ENCODE results near the gene SULT2B1.
"Not testable (repeated sequence)": the region's sequence is repeated elsewhere in the genome, so short reads cannot be mapped to it uniquely, and the experiment has no call there.

Gene SULT2B1

DNA sequence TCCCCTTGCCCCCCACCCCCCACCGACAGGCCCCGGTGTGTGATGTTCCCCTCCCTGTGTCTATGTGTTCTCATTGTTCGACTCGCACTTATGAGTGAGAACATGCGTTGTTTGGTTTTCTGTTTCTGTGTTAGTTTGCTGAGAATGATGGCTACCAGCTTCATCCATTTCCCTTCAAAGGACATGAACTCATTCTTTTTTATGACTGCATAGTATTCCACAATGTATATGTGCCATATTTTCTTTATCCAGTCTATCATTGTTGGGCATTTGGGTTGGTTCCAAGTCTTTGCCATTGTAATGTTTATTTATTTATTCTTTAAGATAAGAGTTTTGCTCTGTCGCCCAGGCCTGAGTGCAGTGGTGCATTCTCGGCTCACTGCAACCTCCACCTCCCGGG is 13.9 kb upstream of the SULT2B1 start:
- not testable (repeated sequence) for H3K27me3 Mint-ChIP-seq; H3K27ac Mint-ChIP-seq (ENCODE audit: low read depth); H3K36me3 Mint-ChIP-seq (ENCODE audit: insufficient read depth); H3K4me3 Mint-ChIP-seq; DNase-seq (ENCODE audit: low spot score in 2 of 2); H3K4me1 Mint-ChIP-seq; ATAC-seq (replicated peaks; ENCODE audit: extremely low read depth, poor library complexity, severe bottlenecking); H3K9me3 Mint-ChIP-seq

DNA sequence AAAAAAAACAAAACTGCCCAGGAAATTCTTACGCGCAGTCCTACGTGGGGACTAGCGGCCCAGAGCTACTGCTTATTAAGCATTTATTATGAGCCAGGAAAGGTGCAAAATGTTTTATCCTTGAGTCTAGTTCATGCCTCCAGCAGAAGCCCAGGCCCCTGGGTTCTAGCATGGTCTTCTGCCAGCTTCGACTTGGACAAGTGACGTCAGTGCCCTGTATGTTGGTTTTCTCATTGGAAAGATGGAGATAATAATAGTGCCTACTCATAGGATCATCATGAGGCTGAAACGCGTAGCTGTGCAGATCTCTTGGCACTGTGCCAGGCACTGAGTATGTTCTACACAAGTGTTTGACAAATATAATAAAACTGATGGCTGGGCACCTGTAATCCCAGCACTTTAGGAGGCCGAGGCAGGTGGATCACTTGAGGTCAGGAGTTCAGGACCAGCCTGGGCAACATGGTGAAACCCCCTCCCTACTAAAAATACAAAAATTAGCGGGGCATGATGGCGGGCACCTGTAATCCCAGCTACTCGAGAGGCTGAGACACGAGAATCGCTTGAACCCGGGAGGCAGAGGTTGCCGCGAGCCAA is 12.4 kb upstream of the SULT2B1 start:
- DNase-seq (ENCODE audit: low spot score in 2 of 2) (no peak), ATAC-seq (replicated peaks; ENCODE audit: extremely low read depth, poor library complexity, severe bottlenecking) (no peak)
- no peaks in the 10 kb centered on the region for H3K9me3 Mint-ChIP-seq
- H3K4me3 Mint-ChIP-seq, result no peak overlapping the region
- H3K27ac Mint-ChIP-seq (ENCODE audit: low read depth), result no peak overlapping the region
- no peaks in the 10 kb centered on the region for H3K27me3 Mint-ChIP-seq
- H3K4me1 Mint-ChIP-seq, result no peaks in the 10 kb centered on the region
- no peaks in the 10 kb centered on the region for H3K36me3 Mint-ChIP-seq (ENCODE audit: insufficient read depth)

DNA sequence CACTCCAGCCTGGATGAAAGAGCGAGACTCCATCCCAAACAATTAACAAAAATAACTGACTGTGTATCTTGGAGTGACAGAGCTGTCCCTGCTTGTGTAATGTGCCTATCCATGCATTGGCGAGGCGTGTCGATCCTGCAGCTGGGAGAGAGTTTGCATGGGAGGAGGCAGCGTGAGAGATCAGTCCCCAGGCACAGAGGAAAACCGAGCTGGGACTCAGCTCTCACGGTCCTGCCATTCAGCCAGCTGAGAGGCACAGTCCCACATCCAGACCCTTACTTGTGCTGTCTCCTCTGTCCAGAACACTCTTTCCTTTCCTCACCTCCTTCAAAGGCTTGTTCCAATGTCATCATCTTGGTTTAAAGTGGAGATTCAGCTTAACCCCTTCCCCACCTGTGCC is 11.9 kb upstream of the SULT2B1 start:
- no peak for DNase-seq (ENCODE audit: low spot score in 2 of 2)
- H3K27ac Mint-ChIP-seq (ENCODE audit: low read depth), result no peak overlapping the region
- H3K36me3 Mint-ChIP-seq (ENCODE audit: insufficient read depth), result no peaks in the 10 kb centered on the region
- H3K4me3 Mint-ChIP-seq, result no peak overlapping the region
- H3K9me3 Mint-ChIP-seq, result no peaks in the 10 kb centered on the region
- H3K4me1 Mint-ChIP-seq, result no peaks in the 10 kb centered on the region
- no peak for ATAC-seq (replicated peaks; ENCODE audit: extremely low read depth, poor library complexity, severe bottlenecking)
- H3K27me3 Mint-ChIP-seq, result no peaks in the 10 kb centered on the region

DNA sequence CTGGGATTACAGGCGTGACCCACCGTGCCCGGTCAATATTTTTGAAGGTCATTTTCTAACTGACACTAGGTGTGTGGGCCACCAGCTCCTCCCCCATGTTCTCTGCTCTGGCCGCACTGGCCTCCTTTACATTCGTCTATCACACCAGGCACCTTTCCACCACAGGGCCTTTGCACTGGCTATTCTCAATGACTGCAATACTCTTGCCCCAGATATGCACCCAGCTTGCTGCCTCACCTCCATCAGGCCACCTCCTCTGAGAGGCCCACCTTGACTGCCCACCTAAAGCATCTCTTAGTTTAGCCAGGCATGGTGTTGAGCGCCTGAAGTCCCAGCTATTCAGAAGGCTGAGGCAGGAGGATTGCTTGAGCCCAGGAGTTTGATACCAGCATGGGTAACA is 10.2 kb upstream of the SULT2B1 start:
- Mint-ChIP-seq H3K27me3 (no peaks in the 10 kb centered on the region), H3K27ac (ENCODE audit: low read depth) (no peak overlapping the region), H3K4me3 (no peak overlapping the region), H3K36me3 (ENCODE audit: insufficient read depth) (no peaks in the 10 kb centered on the region), H3K9me3 (no peaks in the 10 kb centered on the region), H3K4me1 (no peaks in the 10 kb centered on the region)
- no peak for DNase-seq (ENCODE audit: low spot score in 2 of 2)
- ATAC-seq (replicated peaks; ENCODE audit: extremely low read depth, poor library complexity, severe bottlenecking), result no peak

DNA sequence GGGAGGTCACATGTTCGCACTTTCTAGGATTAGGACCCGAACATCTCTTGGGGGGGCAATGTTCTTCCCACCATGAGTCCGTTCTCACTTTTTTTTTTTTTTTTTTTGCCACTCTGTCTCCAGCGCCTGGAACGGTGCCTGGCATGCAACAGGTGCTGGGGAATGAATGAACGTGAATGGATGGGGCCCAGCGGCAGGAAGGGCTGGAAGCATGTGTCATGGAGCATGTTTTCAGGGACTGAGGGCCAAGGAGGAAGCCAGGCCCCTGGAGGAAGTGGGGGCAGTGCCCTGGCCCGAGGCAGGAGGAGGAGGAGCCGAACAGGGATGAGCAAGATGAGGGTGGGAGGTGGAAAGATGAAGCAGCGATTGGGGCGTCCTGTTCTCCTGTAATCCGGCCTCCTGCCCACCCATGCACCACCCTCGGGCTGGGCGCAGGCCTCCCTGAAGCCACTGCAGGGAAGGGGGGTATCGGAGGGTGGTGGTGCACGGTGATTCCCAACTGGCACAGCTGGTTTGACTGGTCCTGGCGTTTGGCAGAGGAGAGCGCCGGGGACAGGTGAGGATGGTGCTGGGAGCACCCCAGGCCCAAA is 8.8 kb upstream of the SULT2B1 start:
- Mint-ChIP-seq H3K4me3 (no peak overlapping the region), H3K36me3 (ENCODE audit: insufficient read depth) (no peaks in the 10 kb centered on the region), H3K27me3 (no peaks in the 10 kb centered on the region), H3K4me1 (no peaks in the 10 kb centered on the region), H3K27ac (ENCODE audit: low read depth) (no peak overlapping the region), H3K9me3 (no peaks in the 10 kb centered on the region)
- DNase-seq (ENCODE audit: low spot score in 2 of 2) (no peak), ATAC-seq (replicated peaks; ENCODE audit: extremely low read depth, poor library complexity, severe bottlenecking) (no peak)

DNA sequence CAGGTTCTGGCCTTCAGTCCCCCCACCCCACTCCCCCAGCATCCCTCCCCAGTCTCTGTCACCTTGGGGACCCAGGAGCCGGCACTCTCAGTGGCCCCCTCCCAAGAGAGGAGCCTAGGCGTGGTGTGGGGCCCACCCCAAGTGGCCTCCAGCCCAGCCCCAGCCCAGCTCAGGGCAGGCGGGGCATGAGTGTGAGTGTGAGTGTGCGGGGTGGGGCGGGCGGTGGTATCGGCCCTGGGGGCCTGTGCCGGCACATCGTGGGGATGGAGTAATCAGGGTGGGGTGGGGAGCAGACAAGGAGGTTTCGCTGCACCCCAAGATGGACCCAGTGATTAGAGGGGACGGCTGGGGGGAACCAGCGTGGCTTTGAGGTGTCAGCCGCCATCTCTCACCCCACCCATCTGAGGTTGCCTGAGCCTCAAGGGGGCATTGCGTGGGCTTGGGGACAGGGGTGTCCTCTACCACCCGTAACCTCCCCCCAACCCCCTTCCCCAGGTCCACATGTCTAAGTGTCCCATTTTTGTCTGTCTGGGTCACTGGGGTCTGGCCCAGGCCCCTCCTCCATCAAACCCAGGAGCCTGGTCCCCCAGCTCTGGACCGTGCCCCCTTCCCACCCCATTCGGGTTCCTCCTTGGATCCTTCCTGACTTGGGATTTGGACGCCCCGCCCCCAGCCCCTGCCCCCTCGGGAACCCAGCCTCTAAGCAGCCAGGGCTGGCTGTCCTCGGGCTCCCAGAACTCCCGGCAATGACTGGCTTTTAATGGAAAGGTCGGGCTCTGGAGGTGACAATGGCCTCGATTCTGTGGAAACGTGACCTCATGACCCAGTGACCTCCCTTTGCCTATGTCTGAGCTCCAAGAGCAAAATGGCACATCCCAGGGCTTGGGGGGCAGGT is 6.9 kb upstream of the SULT2B1 start:
- no peaks in the 10 kb centered on the region for H3K27me3 Mint-ChIP-seq
- DNase-seq (ENCODE audit: low spot score in 2 of 2) (no peak), ATAC-seq (replicated peaks; ENCODE audit: extremely low read depth, poor library complexity, severe bottlenecking) (no peak)
- no peaks in the 10 kb centered on the region for H3K36me3 Mint-ChIP-seq (ENCODE audit: insufficient read depth)
- H3K4me3 Mint-ChIP-seq, result no peak overlapping the region
- no peaks in the 10 kb centered on the region for H3K4me1 Mint-ChIP-seq
- H3K9me3 Mint-ChIP-seq, result no peaks in the 10 kb centered on the region
- no peak overlapping the region for H3K27ac Mint-ChIP-seq (ENCODE audit: low read depth)

DNA sequence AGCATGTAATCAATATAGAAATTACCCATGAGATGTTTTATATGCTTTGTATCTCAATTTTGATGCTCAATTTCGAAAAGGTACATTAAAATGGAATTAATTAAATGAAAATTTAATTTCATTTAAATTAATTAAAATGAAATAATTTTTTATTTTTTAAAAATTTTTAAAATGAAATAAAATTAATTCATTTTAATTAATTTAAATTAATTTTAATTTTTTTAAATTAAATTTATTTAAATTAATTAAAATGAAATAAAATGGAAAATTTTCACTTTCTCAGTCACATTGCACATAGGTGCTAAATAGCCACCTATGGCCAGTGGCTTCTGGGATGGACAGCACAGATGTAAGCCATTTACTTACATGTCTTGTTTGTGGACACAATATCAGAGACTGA is 4.2 kb upstream of the SULT2B1 start:
- peaks cover 7% of the 10 kb centered on the region for H3K27me3 Mint-ChIP-seq
- DNase-seq (ENCODE audit: low spot score in 2 of 2) (no peak), ATAC-seq (replicated peaks; ENCODE audit: extremely low read depth, poor library complexity, severe bottlenecking) (no peak)
- no peaks in the 10 kb centered on the region for H3K36me3 Mint-ChIP-seq (ENCODE audit: insufficient read depth)
- H3K4me1 Mint-ChIP-seq, result no peaks in the 10 kb centered on the region
- H3K27ac Mint-ChIP-seq (ENCODE audit: low read depth), result no peak overlapping the region
- H3K4me3 Mint-ChIP-seq, result no peak overlapping the region
- no peaks in the 10 kb centered on the region for H3K9me3 Mint-ChIP-seq

DNA sequence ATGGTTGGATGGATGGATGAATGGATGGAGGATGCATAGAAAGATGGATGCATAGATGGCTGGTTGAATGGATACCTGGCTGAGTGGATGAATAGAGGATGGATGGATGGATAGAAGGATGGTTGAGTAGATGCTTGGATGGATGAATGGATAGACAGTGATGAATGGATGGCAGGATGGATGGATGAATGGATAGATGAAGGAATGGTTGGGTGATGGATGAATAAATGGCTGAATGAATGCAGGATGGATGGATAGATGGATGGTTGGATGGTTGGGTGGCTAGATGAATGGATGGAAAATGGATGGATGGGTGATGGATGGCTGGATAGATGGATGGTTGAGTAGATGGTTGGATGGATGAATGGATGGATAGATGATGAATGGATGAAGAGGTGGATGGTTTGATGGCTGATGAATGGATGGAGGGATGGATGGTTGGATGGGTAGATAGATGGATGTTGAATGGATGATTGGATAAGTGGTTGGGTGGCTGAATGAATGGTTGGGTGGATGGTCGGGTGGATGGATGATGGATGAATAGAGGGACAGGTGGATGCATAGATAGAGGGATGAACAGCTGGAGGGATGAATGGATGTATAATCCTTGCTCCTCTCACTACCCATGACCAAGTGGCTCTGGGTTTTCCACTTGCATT is 3.6 kb upstream of the SULT2B1 start:
- Mint-ChIP-seq H3K9me3 (no peaks in the 10 kb centered on the region), H3K4me3 (no peak overlapping the region), H3K27me3 (peaks cover 7% of the 10 kb centered on the region), H3K27ac (ENCODE audit: low read depth) (no peak overlapping the region), H3K36me3 (ENCODE audit: insufficient read depth) (no peaks in the 10 kb centered on the region), H3K4me1 (no peaks in the 10 kb centered on the region)
- DNase-seq (ENCODE audit: low spot score in 2 of 2) (no peak), ATAC-seq (replicated peaks; ENCODE audit: extremely low read depth, poor library complexity, severe bottlenecking) (no peak)

DNA sequence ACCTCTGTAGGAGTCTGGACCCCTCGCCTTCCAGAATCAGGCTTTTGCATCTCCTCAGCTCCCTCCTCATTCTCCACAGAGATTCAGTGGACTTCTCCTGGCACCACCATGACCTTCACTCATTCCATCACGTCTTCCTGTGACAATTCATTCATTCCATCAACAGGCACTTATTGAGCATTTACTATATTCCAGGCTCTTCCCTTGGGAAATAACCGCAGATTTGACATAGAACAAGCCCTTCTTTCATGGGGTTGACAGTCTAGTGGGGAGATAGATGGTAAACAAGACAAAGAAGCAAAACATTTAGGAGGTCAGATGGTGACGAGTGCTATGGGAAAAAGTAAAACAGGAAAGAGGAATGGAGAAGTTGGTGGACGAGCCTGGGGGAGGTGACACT is 2.6 kb upstream of the SULT2B1 start:
- DNase-seq (ENCODE audit: low spot score in 2 of 2), result no peak
- H3K4me1 Mint-ChIP-seq, result no peaks in the 10 kb centered on the region
- no peak overlapping the region for H3K4me3 Mint-ChIP-seq
- no peak overlapping the region for H3K27ac Mint-ChIP-seq (ENCODE audit: low read depth)
- ATAC-seq (replicated peaks; ENCODE audit: extremely low read depth, poor library complexity, severe bottlenecking), result no peak
- peaks cover 7% of the 10 kb centered on the region for H3K27me3 Mint-ChIP-seq
- no peaks in the 10 kb centered on the region for H3K36me3 Mint-ChIP-seq (ENCODE audit: insufficient read depth)
- no peaks in the 10 kb centered on the region for H3K9me3 Mint-ChIP-seq

DNA sequence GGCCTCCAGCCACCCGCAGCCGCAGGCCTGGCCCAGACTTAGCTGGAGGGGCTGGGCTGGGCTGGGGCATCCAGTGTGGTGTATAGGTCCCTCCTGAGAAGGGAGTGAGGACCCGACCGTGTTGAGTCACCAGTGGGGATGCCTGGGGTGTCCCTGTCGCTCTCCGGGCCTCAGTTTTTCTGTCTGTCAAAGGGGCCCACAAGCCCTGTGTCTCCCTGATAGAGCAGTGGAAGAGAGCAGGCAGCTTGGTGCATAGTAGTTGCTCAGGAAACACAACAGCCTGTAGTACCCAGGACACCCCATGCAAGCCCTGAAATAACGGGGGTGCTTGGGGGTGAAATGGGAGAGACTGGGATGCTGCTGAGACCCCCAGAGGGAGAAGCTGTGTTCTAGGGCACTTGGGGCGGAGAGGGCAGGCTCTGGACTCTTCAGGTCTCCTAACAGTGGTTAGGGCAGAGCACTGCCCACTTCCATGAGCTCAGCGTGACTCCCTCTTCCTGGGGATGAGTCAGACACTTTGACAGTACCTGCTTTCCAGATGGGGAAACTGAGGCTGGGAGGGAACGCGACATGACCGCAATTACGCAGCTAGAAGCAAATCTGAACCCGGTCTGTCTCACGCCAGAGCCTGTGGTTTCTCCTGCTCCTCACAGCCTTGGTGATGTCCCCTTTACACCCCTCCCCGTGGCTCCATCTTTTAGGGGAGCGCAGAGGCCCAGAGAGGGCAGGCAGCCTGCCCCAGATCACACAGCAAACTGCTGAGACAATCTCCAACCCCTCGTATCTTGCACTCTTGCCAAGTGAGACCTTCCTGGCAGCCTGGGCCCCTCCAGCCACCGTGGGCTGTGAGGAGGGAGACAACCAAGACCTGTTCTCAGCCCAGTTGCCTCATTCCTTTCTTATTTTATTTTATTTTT is 692 bp downstream of the SULT2B1 start:
- Mint-ChIP-seq H3K9me3 (no peaks in the 10 kb centered on the region), H3K4me3 (no peak overlapping the region), H3K27me3 (peaks cover 16% of the 10 kb centered on the region), H3K27ac (ENCODE audit: low read depth) (no peak overlapping the region), H3K4me1 (no peaks in the 10 kb centered on the region), H3K36me3 (ENCODE audit: insufficient read depth) (no peaks in the 10 kb centered on the region)
- no peak for ATAC-seq (replicated peaks; ENCODE audit: extremely low read depth, poor library complexity, severe bottlenecking)
- DNase-seq (ENCODE audit: low spot score in 2 of 2), result no peak

DNA sequence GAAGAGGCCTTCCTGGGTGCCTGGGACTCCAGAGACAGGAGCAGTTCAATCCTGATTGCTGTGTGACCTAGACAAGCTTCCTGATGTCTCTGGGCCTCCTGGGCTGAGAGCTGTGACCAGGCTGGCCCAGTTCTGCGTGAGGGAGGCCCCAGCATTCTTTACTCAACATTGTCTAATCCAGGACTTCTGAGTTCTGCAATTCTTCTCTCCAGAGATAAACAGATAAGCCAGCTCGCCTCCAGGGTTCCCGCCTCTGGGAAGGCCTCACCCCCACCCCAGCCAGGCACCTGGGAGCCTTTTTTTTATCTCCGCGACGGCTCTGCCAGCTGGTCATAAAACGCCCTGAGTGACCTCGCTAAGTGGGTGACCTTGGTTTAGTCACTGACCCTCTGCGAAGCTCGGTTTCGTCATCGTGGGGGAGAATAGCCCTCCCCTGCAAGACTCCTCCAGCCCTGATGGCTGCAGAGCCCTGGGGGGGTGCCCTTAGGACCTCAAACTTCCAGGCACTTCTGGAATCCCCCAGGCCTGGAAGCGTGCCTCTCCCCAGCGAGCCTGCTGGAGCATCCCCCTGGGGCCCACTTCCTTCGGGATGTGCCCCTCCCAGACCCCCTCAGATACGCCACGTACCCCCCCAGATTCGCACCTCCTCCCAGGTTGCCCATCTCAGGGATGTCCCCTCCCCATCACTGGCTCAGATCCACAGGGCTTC is 1.9 kb downstream of the SULT2B1 start:
- no peak for ATAC-seq (replicated peaks; ENCODE audit: extremely low read depth, poor library complexity, severe bottlenecking)
- Mint-ChIP-seq H3K27ac (ENCODE audit: low read depth) (no peak overlapping the region), H3K4me3 (no peak overlapping the region), H3K27me3 (peaks cover 28% of the 10 kb centered on the region), H3K4me1 (no peaks in the 10 kb centered on the region), H3K36me3 (ENCODE audit: insufficient read depth) (no peaks in the 10 kb centered on the region), H3K9me3 (no peaks in the 10 kb centered on the region)
- no peak for DNase-seq (ENCODE audit: low spot score in 2 of 2)
